ENCODE results near the gene ACTR6. TPM values are rescaled to one million over a fixed set of nuclear protein-coding genes. Genes with fewer than 3 reads are reported as not detected.

ACTR6 gene
- total RNA-seq, 1 experiment from 2014 or later: 26.9 TPM

GRCh38 chr12:100268835-100269564, 68.4 kb downstream of the ACTR6 start:
- no peaks in the 10 kb centered on the region for H3K9me2 ChIP-seq (ENCODE audit: insufficient read depth)
- ChIA-PET CTCF (no interaction called here), POLR2A (ENCODE audit: unreplicated experiment) (no interaction called here)
- peak overlapping the region; percentile 76 for H3K4me3 ChIP-seq
- H3K4me2 ChIP-seq: peak overlapping the region; percentile 83
- peaks cover 21% of the 10 kb centered on the region for H3K4me1 ChIP-seq (replicated peaks; ENCODE audit: insufficient read depth)
- peaks cover 22% of the 10 kb centered on the region for H4K20me1 ChIP-seq (ENCODE audit: insufficient read depth)
- H2AFZ ChIP-seq: no peak overlapping the region
- peaks cover 16% of the 10 kb centered on the region; the same call in 1 of the 2 replicates for H3F3A ChIP-seq (ENCODE audit: insufficient read depth, low read depth)
- no peak overlapping the region for H3K27ac ChIP-seq
- H3K36me3 ChIP-seq (ENCODE audit: low read depth): 0 out of 2 replicates have a peak, but pooled peaks cover 7% of the 10 kb centered on the region
- intact Hi-C loops (cut with micrococcal nuclease; ENCODE audit: unreplicated experiment): no loop called here
- H3K79me2 ChIP-seq (ENCODE audit: low read depth): peaks cover 65% of the 10 kb centered on the region
- H3K27me3 ChIP-seq (ENCODE audit: insufficient read depth, low read depth): no peaks in the 10 kb centered on the region
- no peak for DNase-seq
- no TSS peak for BruUV-seq (replicated peaks)
- TF ChIP-seq, protein P1, sequence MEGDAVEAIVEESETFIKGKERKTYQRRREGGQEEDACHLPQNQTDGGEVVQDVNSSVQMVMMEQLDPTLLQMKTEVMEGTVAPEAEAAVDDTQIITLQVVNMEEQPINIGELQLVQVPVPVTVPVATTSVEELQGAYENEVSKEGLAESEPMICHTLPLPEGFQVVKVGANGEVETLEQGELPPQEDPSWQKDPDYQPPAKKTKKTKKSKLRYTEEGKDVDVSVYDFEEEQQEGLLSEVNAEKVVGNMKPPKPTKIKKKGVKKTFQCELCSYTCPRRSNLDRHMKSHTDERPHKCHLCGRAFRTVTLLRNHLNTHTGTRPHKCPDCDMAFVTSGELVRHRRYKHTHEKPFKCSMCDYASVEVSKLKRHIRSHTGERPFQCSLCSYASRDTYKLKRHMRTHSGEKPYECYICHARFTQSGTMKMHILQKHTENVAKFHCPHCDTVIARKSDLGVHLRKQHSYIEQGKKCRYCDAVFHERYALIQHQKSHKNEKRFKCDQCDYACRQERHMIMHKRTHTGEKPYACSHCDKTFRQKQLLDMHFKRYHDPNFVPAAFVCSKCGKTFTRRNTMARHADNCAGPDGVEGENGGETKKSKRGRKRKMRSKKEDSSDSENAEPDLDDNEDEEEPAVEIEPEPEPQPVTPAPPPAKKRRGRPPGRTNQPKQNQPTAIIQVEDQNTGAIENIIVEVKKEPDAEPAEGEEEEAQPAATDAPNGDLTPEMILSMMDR (conservative IDR thresholded peaks at IDR 0.05): no peak
- no peak for TF ChIP-seq EZH2 (IDR thresholded peaks at IDR 0.05; ENCODE audit: low read depth)
- no peaks in the 10 kb centered on the region for H3K9me3 ChIP-seq (ENCODE audit: insufficient read depth, low read depth)

GRCh38 chr12:100273782-100274181, 73.2 kb downstream of the ACTR6 start:
- Histone ChIP-seq H3K9me2 (ENCODE audit: insufficient read depth) (no peaks in the 10 kb centered on the region), H3K4me3 (no peak overlapping the region), H3K79me2 (ENCODE audit: low read depth) (peaks cover 94% of the 10 kb centered on the region), H3K4me2 (no peak overlapping the region), H2AFZ (no peak overlapping the region), H3K27me3 (ENCODE audit: insufficient read depth, low read depth) (no peaks in the 10 kb centered on the region), H3K36me3 (ENCODE audit: low read depth) (0 out of 2 replicates have a peak, but pooled peaks cover 12% of the 10 kb centered on the region), H3K27ac (no peak overlapping the region), H4K20me1 (ENCODE audit: insufficient read depth) (peaks cover 14% of the 10 kb centered on the region), H3K9me3 (ENCODE audit: insufficient read depth, low read depth) (no peaks in the 10 kb centered on the region), H3F3A (ENCODE audit: insufficient read depth, low read depth) (peaks cover 1% of the 10 kb centered on the region), H3K4me1 (replicated peaks; ENCODE audit: insufficient read depth) (peaks cover 10% of the 10 kb centered on the region)
- no peak for DNase-seq
- BruUV-seq (replicated peaks): no TSS peak
- POLR2A ChIA-PET (ENCODE audit: unreplicated experiment): interaction anchor here (0.6 kb wide), 1 partner anchor 27 kb away, joined by 7 read pairs; no protein-coding TSS in a partner anchor
- CTCF ChIA-PET: no interaction called here
- no peak for TF ChIP-seq EZH2 (IDR thresholded peaks at IDR 0.05; ENCODE audit: low read depth)
- TF ChIP-seq, protein P1 (conservative IDR thresholded peaks at IDR 0.05): no peak
- intact Hi-C loops (cut with micrococcal nuclease; ENCODE audit: unreplicated experiment): no loop called here

Small RNA genes within 50 kb of the gene (microRNA-seq; reads per million reads assigned to microRNA genes)
- gene MIR1827 (ENCODE audit: borderline number of aligned reads, borderline replicate concordance): not detected

Other genes with a start within 250 kb of the ACTR6 start
- gene ANKS1B, start 215.9 kb upstream of the ACTR6 start, total RNA-seq (2021): not detected in 2 replicates
- 15.2 and 19.8 TPM in 2 replicates for gene BLTP3B, start 57.9 kb upstream of the ACTR6 start, total RNA-seq (2021)
- 1.8 and 2.9 TPM in 2 replicates for gene DEPDC4, start 66.3 kb downstream of the ACTR6 start, total RNA-seq (2021)
- 31.0 and 41.1 TPM in 2 replicates for gene SCYL2, start 66.4 kb downstream of the ACTR6 start, total RNA-seq (2021)
- not detected in 2 replicates for gene SLC17A8, start 156.3 kb downstream of the ACTR6 start, total RNA-seq (2021)